Right atrium auricular region (tissue), 2 donors: ENCODE data around the gene PCSK1N. TPM values are rescaled to one million over a fixed set of nuclear protein-coding genes. Genes with fewer than 3 reads are reported as not detected.

ENCODE experiments used
- DNase-seq: peaks from one replicate; pipeline ENCODE4 v3.0.0-alpha.2; 2019; ENCODE audit warnings: low spot score
- H3K27ac ChIP-seq, 2 donors: fragments of 200-600 bp; sonication (generic); 1 replicate in 1 of 2; 2 replicates in 1 of 2; pipeline ENCODE4 v1.5.1; 2016 to 2019
- H3K27me3 ChIP-seq, 2 donors: fragments of 200-600 bp; sonication (generic); one replicate each; pipeline versions ENCODE4 v1.5.1 to v1.6.0; 2017 to 2019
- H3K36me3 ChIP-seq: fragments of 200-600 bp; sonication (generic); one replicate; pipeline ENCODE4 v1.5.1; 2016
- H3K4me1 ChIP-seq, 2 donors: fragments of 200-600 bp; sonication (generic); one replicate each; pipeline versions ENCODE4 v1.5.1 to v1.6.0; 2017 to 2019
- H3K4me3 ChIP-seq, 2 donors: fragments of 200-600 bp; sonication (generic); 1 replicate in 1 of 2; 2 replicates in 1 of 2; pipeline ENCODE4 v1.5.1; 2017 to 2019; ENCODE audit warnings: mild to moderate bottlenecking in 1 of 2, moderate library complexity in 1 of 2
- H3K9me3 ChIP-seq, 2 donors: fragments of 200-600 bp; sonication (generic); one replicate each; pipeline ENCODE4 v1.5.1; 2019
- total RNA-seq, 2 donors: library from RNA; depleted of rRNA; stranded (reverse); fragments of >200 nt; gene quantifications; one replicate each; pipeline ENCODE4 v1.1.0, GENCODE V29; 2016
- TF ChIP-seq, protein P1 (sequence below), 2 donors: fragments of 200-600 bp; sonication (generic); IDR thresholded peaks; one replicate each; pipeline ENCODE4 v1.5.1; 2019; ENCODE audit warnings: antibody characterized with exemption in 2 of 2

Gene PCSK1N
- total RNA-seq, 2 donors from 2014 or later: 4.3 to 12.5 TPM

DNA sequence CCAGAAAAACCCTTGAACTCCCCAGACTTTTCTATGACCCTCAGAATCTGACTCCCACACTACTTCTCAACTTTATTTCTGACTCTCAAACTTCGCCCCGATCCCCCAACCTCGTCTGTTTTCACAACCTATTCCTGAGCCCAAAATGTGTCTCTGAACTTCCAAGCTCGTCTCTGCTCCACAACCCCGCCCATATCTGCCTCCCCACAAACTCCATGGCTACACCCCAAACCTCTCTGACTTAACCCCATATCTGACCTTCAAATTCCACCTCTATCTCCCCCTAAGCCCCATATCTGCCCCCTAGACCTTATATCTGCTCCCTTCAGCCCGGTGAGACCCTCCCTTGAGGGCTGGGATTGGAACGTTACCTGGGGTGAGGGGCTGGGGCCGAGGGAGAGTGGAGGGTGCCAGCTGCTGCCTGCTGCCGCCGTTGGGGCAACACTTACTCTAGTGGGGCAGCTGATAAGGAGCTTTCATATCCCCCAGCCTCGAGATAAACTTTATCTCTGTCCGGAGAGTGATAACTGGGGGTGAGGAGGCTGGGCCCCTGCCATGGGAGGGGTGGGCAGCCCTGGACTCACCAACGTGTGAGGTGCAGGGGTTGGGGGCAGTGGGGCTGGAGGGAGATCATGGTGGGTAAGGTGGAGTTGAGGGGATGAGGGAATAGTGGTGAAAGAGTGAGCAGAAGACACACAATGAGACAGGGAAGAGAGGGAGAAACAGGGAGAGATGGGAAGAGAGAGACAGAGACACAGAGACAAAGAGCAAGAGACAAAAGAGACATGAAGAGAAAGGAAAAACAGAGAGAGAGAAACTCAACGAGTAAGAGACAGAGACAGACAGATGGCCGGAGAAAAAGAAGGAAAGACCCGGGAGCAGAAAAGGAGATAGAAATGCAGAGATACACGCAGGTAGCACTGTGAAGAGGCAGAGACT is 47.6 kb downstream of the PCSK1N start:
- Histone ChIP-seq H3K9me3 (no peaks in the 10 kb centered on the region), H3K4me1 (no peaks in the 10 kb centered on the region), H3K27me3 (no peaks in the 10 kb centered on the region), H3K27ac (no peak overlapping the region), H3K36me3 (no peaks in the 10 kb centered on the region), H3K4me3 (no peak overlapping the region)
- TF ChIP-seq, protein P1, sequence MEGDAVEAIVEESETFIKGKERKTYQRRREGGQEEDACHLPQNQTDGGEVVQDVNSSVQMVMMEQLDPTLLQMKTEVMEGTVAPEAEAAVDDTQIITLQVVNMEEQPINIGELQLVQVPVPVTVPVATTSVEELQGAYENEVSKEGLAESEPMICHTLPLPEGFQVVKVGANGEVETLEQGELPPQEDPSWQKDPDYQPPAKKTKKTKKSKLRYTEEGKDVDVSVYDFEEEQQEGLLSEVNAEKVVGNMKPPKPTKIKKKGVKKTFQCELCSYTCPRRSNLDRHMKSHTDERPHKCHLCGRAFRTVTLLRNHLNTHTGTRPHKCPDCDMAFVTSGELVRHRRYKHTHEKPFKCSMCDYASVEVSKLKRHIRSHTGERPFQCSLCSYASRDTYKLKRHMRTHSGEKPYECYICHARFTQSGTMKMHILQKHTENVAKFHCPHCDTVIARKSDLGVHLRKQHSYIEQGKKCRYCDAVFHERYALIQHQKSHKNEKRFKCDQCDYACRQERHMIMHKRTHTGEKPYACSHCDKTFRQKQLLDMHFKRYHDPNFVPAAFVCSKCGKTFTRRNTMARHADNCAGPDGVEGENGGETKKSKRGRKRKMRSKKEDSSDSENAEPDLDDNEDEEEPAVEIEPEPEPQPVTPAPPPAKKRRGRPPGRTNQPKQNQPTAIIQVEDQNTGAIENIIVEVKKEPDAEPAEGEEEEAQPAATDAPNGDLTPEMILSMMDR (IDR thresholded peaks at IDR 0.05): no peak
- no peak for DNase-seq

DNA sequence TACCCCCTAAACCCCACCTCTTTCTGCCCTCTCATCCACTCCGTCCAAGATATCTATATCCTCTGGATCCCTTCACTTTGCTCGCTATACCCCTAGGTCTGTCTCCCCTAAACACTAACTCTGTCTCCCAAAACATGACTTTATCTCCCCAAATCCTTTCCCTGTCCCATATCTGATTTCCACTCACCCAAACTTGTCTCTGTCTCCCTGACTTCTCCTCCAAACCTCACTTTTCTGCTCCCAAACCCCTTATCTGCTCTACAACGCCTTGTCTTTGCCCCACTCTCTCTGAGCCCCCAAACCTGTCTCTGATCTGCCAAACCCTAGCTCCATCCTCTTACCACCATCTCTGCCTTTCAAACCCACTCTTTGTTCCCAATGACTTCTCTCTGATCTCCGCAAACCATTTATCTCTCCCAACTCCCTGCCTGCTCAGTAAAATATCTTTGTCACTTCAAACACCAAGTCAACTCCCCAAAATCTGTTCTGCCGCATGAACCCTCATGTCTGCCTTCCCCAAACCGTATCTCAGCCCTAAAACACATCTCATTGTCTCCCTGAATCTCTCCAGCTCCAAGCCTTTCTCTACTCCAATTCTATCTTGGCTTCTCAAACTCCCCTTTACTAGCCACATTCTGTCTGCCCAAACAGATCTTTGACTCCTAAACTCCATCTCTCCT is 48.4 kb downstream of the PCSK1N start:
- H3K27me3 ChIP-seq: no peaks in the 10 kb centered on the region
- DNase-seq: no peak
- no peaks in the 10 kb centered on the region for H3K36me3 ChIP-seq
- H3K4me1 ChIP-seq: no peaks in the 10 kb centered on the region
- TF ChIP-seq, protein P1 (IDR thresholded peaks at IDR 0.05): no peak
- no peak overlapping the region for H3K27ac ChIP-seq
- no peak overlapping the region for H3K4me3 ChIP-seq
- no peaks in the 10 kb centered on the region for H3K9me3 ChIP-seq

DNA sequence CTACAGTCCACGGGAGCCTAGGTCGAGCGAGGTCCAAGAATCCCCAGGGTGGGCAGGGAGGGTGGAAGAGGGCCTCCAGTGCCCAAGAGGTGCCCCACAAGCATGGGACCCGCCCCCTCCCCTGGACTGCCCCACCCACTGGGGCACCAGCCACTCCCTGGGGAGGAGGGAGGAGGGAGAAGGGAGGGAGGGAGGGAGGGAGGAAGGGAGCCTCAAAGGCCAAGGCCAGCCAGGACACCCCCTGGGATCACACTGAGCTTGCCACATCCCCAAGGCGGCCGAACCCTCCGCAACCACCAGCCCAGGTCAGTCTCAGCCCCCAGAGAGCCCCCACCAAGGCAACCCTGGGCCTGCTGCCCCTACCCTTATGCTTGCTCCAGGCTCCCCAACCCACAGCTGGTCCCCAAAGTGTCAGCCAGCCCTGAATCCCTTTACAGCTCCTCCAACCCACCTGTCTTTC is 49.0 kb downstream of the PCSK1N start, which contains the start of gene GATA1:
Gene GATA1, plus strand, starts transcription at position 250 of the 460 bp plus-strand sequence. CDS start 4,520 bp downstream, outside the sequence.
- TF ChIP-seq, protein P1 (IDR thresholded peaks at IDR 0.05): no peak
- Histone ChIP-seq H3K9me3 (no peaks in the 10 kb centered on the region), H3K4me3 (no peak within 1 kb of the TSS), H3K27ac (no peak within 1 kb of the TSS), H3K27me3 (no peaks in the 10 kb centered on the region), H3K4me1 (no peaks in the 10 kb centered on the region), H3K36me3 (no peaks in the 10 kb centered on the region)
- no peak for DNase-seq

DNA sequence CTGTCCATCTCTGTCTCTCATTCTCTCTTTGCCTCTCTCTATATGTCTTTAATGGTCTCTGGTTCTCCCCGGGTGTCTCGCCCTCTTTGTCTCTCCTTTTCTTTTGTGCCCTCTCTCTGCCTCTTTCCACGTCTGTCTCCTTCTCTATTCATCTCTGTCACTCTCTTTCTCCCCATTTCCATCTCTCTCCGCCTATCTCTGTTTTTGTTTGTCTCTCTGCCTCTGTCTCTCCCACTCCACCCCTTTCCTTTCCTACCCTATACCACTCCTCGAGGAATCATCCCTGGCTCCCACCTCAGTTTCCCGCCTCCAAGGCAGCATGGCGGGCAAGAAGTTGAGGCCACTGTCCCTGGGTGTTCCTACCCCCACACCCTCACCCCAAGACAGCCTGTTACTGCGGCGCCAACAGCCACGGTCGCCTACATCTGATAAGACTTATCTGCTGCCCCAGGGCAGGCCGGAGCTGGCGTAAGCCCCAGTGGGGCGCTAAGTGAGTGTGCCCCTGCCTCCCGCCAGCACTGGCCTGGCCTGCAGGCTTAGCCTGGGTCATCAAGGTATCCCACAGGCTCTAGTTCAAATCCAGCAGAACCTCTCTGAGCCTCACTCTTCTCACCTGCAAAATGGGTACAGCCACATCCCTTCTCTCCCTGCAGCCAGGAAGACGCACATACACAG is 49.7 kb downstream of the PCSK1N start:
- Histone ChIP-seq H3K36me3 (no peaks in the 10 kb centered on the region), H3K4me1 (no peaks in the 10 kb centered on the region), H3K27ac (no peak overlapping the region), H3K27me3 (no peaks in the 10 kb centered on the region), H3K9me3 (no peaks in the 10 kb centered on the region), H3K4me3 (no peak overlapping the region)
- no peak for DNase-seq
- TF ChIP-seq, protein P1 (IDR thresholded peaks at IDR 0.05): no peak

DNA sequence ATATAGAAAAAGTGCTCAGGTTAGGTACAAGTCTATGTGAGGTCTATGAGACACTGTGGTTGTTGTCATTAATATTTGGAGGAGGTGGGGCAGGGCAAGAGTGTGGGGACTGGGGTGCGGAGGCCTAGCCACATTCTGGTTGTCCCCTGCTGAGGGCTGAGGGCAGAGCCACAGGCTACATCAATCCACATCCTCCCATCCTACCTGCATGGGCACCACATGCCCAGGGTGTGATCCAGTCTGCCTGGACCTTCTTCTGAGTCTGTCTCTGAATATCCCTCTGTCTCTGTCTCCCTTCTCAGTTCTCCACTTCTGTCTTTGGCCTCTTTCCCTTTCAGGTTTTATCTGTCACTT is 50.2 kb downstream of the PCSK1N start:
- no peaks in the 10 kb centered on the region for H3K4me1 ChIP-seq
- H3K27ac ChIP-seq: no peak overlapping the region
- no peaks in the 10 kb centered on the region for H3K36me3 ChIP-seq
- no peaks in the 10 kb centered on the region for H3K9me3 ChIP-seq
- H3K4me3 ChIP-seq: no peak overlapping the region
- TF ChIP-seq, protein P1 (IDR thresholded peaks at IDR 0.05): no peak
- no peaks in the 10 kb centered on the region for H3K27me3 ChIP-seq
- no peak for DNase-seq
